Keratinocyte (primary cell): ENCODE measurements around the gene SLC7A6.

Source experiments
- CTCF ChIP-seq, 3 experiments: IDR thresholded peaks in 1 of 3; conservative IDR thresholded peaks in 1 of 3; optimal IDR thresholded peaks in 1 of 3; 2 replicates in 2 of 3; 3 replicates in 1 of 3; pipeline versions ENCODE3 to v1.5.1; 2011; ENCODE audit warnings: low read length in 3 of 3, mild to moderate bottlenecking in 3 of 3, moderate library complexity in 2 of 3, control low read depth in 1 of 3, inconsistent platforms in 1 of 3; ENCODE audit not compliant: insufficient read depth in 2 of 3; ENCODE audit errors: extremely low read depth in 1 of 3
- EZH2 ChIP-seq: IDR thresholded peaks from one replicate; pipeline ENCODE4 v1.6.1; 2012; ENCODE audit warnings: inconsistent platforms, mild to moderate bottlenecking, low read length, moderate library complexity

DNA sequence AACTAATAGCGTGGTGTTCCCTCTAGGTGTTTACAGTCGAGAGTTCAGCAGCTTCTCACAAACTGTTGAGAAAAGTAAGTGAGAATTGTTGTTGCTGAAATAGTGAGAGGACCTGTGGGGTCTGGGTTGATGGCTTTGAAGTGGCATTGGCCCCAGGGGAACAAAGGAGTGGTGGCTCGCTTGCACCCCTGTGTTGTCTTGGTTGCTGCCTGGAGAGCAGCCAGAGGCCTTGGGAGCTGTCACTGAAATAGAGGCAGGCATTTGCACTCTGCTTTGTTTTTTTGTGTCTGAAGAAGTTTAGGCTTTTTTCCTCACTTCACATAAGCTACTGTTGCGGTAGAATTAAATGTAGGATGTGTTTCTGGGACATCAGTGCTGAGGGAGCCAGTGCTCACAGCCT, 83.3 kb downstream of the SLC7A6 start:
- TF ChIP-seq EZH2: no peak
- TF ChIP-seq CTCF (optimal IDR thresholded peaks at IDR 0.05 in 1 of 3, IDR thresholded peaks at IDR 0.05 in 1 of 3, conservative IDR thresholded peaks at IDR 0.05 in 1 of 3; ENCODE audit: extremely low read depth in 1 of 3, insufficient read depth in 2 of 3, low read length in 3 of 3): no peak
